GM12878 (cell line): Measurements from ENCODE around the gene ITCH. TPM values are rescaled to one million over a fixed set of nuclear protein-coding genes. Genes with fewer than 3 reads are reported as not detected.

Source experiments
- ATAC-seq: fragments of 200-7000 bp; cut with Tn5 transposase; 3 replicates; pipeline ENCODE4 v1.9.1; 2020; ENCODE audit warnings: mild to moderate bottlenecking, moderate library complexity
- BruUV-seq: library from RNA; stranded (reverse); fragments of 400-500 nt; replicated peaks from 2 replicates; lab custom pipeline; 2021; lab: Mats Ljungman, UMichigan
- CTCF ChIA-PET: fragments of 300-600 bp; sonication (Branson Sonifier 250); formaldehyde crosslinking; extraction: SDS; loops from one replicate; lab custom pipeline; 2021; ENCODE audit warnings: inconsistent platforms; lab: Yijun Ruan, JAX
- POLR2A ChIA-PET: fragments of 350-600 bp; formaldehyde crosslinking; extraction: SDS; loops from one replicate; lab custom pipeline; 2021; ENCODE audit warnings: inconsistent platforms; lab: Charles Lee
- RAD21 ChIA-PET: fragments of 300-600 bp; sonication (Branson Sonifier 250); formaldehyde crosslinking; loops from one replicate; lab custom pipeline; 2023; ENCODE audit warnings: antibody characterized with exemption; ENCODE audit not compliant: unreplicated experiment; lab: Charles Lee
- SMC1A ChIA-PET: fragments of 300-600 bp; sonication (Branson Sonifier 250); formaldehyde crosslinking; loops from one replicate; lab custom pipeline; 2023; ENCODE audit not compliant: unreplicated experiment, uncharacterized antibody; lab: Charles Lee
- DNase-seq: peaks from one replicate; pipeline ENCODE4 v3.0.0-alpha.2; 2011; ENCODE audit warnings: low read depth, low spot score
- FAIRE-seq: peaks from 3 replicates; lab custom pipeline; 2011; peaks lifted over from hg19 to GRCh38; lab: Jason Lieb, UNC
- H2AFZ ChIP-seq: 2 replicates; pipeline ENCODE4 v1.6.0; 2011; ENCODE audit warnings: low read depth, low read length, control low read depth; ENCODE audit not compliant: control insufficient read depth
- H3K27ac ChIP-seq: 2 replicates; pipeline ENCODE4 v1.5.1; 2011; ENCODE audit warnings: control low read depth; ENCODE audit not compliant: control insufficient read depth, insufficient read depth
- H3K27me3 ChIP-seq, 2 experiments: replicated peaks in 1 of 2; 2 replicates each; pipeline versions ENCODE4 v1.6.0 to v1.6.1; 2011; ENCODE audit warnings: low read length in 1 of 2; ENCODE audit not compliant: control insufficient read depth in 2 of 2, insufficient read depth in 2 of 2
- H3K36me3 ChIP-seq, 2 experiments: 2 replicates each; pipeline ENCODE4 v1.5.1; 2011; ENCODE audit warnings: low read length in 1 of 2; ENCODE audit not compliant: control insufficient read depth in 2 of 2, insufficient read depth in 2 of 2
- H3K4me1 ChIP-seq: 2 replicates; pipeline ENCODE4 v1.6.1; 2011; ENCODE audit warnings: mild to moderate bottlenecking, low read length, moderate library complexity, mixed read lengths; ENCODE audit not compliant: control insufficient read depth, insufficient read depth
- H3K4me2 ChIP-seq: 2 replicates; pipeline ENCODE4 v1.6.0; 2011; ENCODE audit warnings: control low read depth; ENCODE audit not compliant: control insufficient read depth, insufficient read depth
- H3K4me3 ChIP-seq: fragments of 200-600 bp; sonication (generic); 2 replicates; pipeline ENCODE4 v1.5.1; 2016
- H3K79me2 ChIP-seq: 2 replicates; pipeline ENCODE4 v1.6.0; 2011; ENCODE audit warnings: low read length; ENCODE audit not compliant: control insufficient read depth, insufficient read depth
- H3K9ac ChIP-seq: 2 replicates; pipeline ENCODE4 v1.8.0; 2011; ENCODE audit warnings: low read length, control low read depth, mixed read lengths; ENCODE audit not compliant: control insufficient read depth, insufficient read depth
- H3K9me3 ChIP-seq: replicated peaks from 3 replicates; pipeline ENCODE4 v1.5.1; 2011; ENCODE audit warnings: mild to moderate bottlenecking, low read length; ENCODE audit not compliant: control insufficient read depth, insufficient read depth
- H4K20me1 ChIP-seq: 2 replicates; pipeline ENCODE4 v1.6.0; 2011; ENCODE audit not compliant: control insufficient read depth, insufficient read depth
- POLR2AphosphoS5 ChIP-seq: IDR thresholded peaks from 2 replicates; pipeline ENCODE4 v1.6.1; 2011; ENCODE audit warnings: mild to moderate bottlenecking, low read length, inconsistent platforms
- RELA ChIP-seq: fragments of 450-650 bp; IDR thresholded peaks from 2 replicates; pipeline ENCODE4 v1.8.0; 2014; ENCODE audit warnings: borderline replicate concordance; ENCODE audit not compliant: partially characterized antibody
- WGBS: methylation state at CpG from one replicate; pipeline ENCODE4 v1.1.6; 2016; ENCODE audit warnings: low lambda C conversion rate; ENCODE audit not compliant: insufficient replicate concordance, insufficient coverage; ENCODE audit errors: missing lambda C conversion rate; 5-methylcytosine and 5-hydroxymethylcytosine counted together
- in situ Hi-C: fragments of 300-500 bp; cut with MboI; formaldehyde crosslinking; loops from 9 replicates; pipeline ENCODE4 v1.14.3; 2018; ENCODE audit warnings: mixed read lengths
- intact Hi-C: fragments of 100-400 bp; cut with micrococcal nuclease; formaldehyde crosslinking; loops from one replicate; pipeline ENCODE4 v1.14.2; 2022; ENCODE audit not compliant: unreplicated experiment
- polyA plus RNA-seq, 11 experiments: library from polyadenylated mRNA; depleted of rRNA in 4 of 11; unstranded in 6 of 11; stranded (reverse) in 5 of 11; fragments of >200 nt; fragmentation: Nextera tagmentation in 4 of 11; fragmentation: Illumina TruSeq in 1 of 11; extraction: Ambion mirVana in 4 of 11; extraction: Trizol in 1 of 11; gene quantifications; 1 replicate in 1 of 11; 2 replicates in 10 of 11; pipeline versions ENCODE4 v1.2.1 to v1.2.3, GENCODE V29; 2011 to 2016; ENCODE audit warnings: inconsistent platforms in 2 of 11, missing spikeins in 2 of 11, low read depth in 1 of 11
- total RNA-seq, 4 experiments: library from RNA; depleted of rRNA in 3 of 4; stranded (reverse); fragments of >200 nt in 3 of 4; fragmentation: Illumina TruSeq in 1 of 4; extraction: Trizol in 1 of 4; gene quantifications; 2 replicates each; pipeline versions ENCODE4 v1.2.1 to v1.2.3, GENCODE V29; 2013 to 2021
- TF ChIP-seq, protein P1 (sequence below): fragments of 450-650 bp; IDR thresholded peaks from 2 replicates; pipeline ENCODE4 v1.6.1; 2018; ENCODE audit warnings: borderline replicate concordance, mild to moderate bottlenecking; ENCODE audit not compliant: partially characterized antibody

Gene ITCH
- total and polyA plus RNA-seq, 10 of the 15 experiments (the other 5 are each of a cell fraction or from before 2014, with no cell fraction given), result 7.5 to 46.1 (median 21.5) TPM

DNA sequence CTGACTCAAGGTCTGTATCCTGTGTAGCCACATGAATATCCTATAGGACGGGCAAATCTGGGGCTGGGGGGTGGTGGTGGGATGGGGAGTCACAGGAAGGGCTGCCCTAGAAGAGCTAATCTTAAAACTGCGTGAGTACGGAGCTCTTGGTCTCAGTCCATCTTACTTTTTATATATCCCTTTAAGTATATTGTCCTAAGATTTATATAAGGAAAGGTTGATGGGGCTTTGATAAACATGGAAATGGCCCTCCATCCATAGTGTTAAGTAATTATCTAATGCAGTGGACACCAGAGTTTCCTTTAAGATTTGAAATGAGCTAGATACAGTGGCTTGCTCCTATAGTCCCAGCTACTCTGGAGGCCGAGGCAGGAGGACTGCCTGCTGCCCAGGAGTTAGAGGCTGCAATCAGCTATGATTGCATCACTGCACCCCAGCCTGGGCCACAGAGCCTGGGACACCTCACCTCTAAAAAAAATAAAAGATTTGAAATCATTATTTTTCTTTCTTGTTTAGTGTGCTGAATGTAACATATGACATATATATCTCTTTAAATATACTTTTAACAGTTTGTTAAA, 128.9 kb downstream of the ITCH start (continued):
- no peak for TF ChIP-seq POLR2AphosphoS5

DNA sequence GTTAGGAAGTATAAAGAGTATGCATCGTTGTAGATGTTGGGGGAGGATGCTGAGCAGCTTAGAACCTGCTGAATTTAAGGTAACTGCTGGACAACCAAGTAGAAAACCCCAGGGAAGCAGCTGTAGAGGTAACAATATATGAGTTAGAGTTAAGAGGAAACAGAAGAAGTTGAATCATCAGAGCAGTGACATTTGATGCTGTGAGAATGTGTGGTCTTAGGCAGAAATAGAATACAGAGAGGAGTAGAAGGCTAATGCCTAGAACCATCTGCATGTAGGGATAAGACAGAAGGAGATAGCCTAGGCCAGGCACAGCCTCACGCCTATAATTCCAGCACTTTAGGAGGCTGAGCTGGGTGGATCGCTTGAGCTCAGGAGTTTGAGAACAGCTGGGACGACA, 130.6 kb downstream of the ITCH start:
- Histone ChIP-seq H3K9ac (no peak overlapping the region), H2AFZ (no peak overlapping the region), H3K9me3 (no peaks in the 10 kb centered on the region; the same call in 2 of the 3 replicates), H3K27ac (no peak overlapping the region), H4K20me1 (no peaks in the 10 kb centered on the region), H3K79me2 (no peaks in the 10 kb centered on the region), H3K4me3 (no peak overlapping the region), H3K36me3 (peaks cover 0 to 25% of the 10 kb centered on the region in 2 experiments; a peak in 2 of 4 replicates), H3K4me1 (no peaks in the 10 kb centered on the region), H3K4me2 (no peak overlapping the region), H3K27me3 (no peaks in the 10 kb centered on the region)
- BruUV-seq, result no TSS peak
- intact Hi-C loops, result no loop called here
- no peak for ATAC-seq
- ChIA-PET RAD21 (interaction anchor here (1.2 to 1.7 kb wide), 2 partner anchors 20 to 181 kb away, joined by 3 to 4 read pairs; no protein-coding TSS in a partner anchor), CTCF (no interaction called here), SMC1A (interaction anchor here (3.0 kb wide), 1 partner anchor 22 kb away, joined by 9 read pairs; the partner anchor contains the start of gene DYNLRB1), POLR2A (no interaction called here)
- DNase-seq, result no peak
- TF ChIP-seq RELA, result no peak
- TF ChIP-seq, protein P1, sequence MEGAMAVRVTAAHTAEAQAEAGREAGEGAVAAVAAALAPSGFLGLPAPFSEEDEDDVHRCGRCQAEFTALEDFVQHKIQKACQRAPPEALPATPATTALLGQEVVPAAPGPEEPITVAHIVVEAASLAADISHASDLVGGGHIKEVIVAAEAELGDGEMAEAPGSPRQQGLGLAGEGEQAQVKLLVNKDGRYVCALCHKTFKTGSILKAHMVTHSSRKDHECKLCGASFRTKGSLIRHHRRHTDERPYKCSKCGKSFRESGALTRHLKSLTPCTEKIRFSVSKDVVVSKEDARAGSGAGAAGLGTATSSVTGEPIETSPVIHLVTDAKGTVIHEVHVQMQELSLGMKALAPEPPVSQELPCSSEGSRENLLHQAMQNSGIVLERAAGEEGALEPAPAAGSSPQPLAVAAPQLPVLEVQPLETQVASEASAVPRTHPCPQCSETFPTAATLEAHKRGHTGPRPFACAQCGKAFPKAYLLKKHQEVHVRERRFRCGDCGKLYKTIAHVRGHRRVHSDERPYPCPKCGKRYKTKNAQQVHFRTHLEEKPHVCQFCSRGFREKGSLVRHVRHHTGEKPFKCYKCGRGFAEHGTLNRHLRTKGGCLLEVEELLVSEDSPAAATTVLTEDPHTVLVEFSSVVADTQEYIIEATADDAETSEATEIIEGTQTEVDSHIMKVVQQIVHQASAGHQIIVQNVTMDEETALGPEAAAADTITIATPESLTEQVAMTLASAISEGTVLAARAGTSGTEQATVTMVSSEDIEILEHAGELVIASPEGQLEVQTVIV, result no peak
- WGBS, result 96% methylated on average over 4 of the region's 4 CpGs
- in situ Hi-C loops, result no loop called here
- no peak for FAIRE-seq
